H1 (cell line): Measurements from ENCODE around the gene ZNF837.
A peak's percentile ranks its signal among the peaks of the same experiment; 100 is the strongest.

Experiments
- ATF2 ChIP-seq: IDR thresholded peaks from 2 replicates; pipeline ENCODE4 v1.6.1; 2012; ENCODE audit warnings: low read length, inconsistent platforms
- CBX8 ChIP-seq: fragments of 300-800, 300-1000 bp; sonication (generic); IDR thresholded peaks from 2 replicates; pipeline ENCODE4 v1.7.1; 2016; ENCODE audit warnings: low read depth, low read length, borderline replicate concordance
- CTCF ChIP-seq, 3 experiments: IDR thresholded peaks; 1 replicate in 2 of 3; 2 replicates in 1 of 3; pipeline versions ENCODE4 v1.5.1 to v1.6.1; 2011; ENCODE audit warnings: low read length in 3 of 3, mild to moderate bottlenecking in 3 of 3, inconsistent platforms in 2 of 3, low read depth in 1 of 3, moderate library complexity in 1 of 3; ENCODE audit not compliant: insufficient read depth in 1 of 3; ENCODE audit errors: control extremely low read depth in 1 of 3
- NRF1 ChIP-seq: IDR thresholded peaks from 2 replicates; pipeline ENCODE4 v1.6.1; 2011; ENCODE audit warnings: mild to moderate bottlenecking, low read depth, low read length, improper control_type of control experiment
- POLR2AphosphoS5 ChIP-seq: IDR thresholded peaks from 2 replicates; pipeline ENCODE4 v1.6.1; 2011; ENCODE audit warnings: low read depth, low read length
- SP1 ChIP-seq: IDR thresholded peaks from 2 replicates; pipeline ENCODE4 v1.6.1; 2011; ENCODE audit warnings: low read depth, low read length
- USF2 ChIP-seq: IDR thresholded peaks from 2 replicates; pipeline ENCODE4 v1.6.1; 2011; ENCODE audit warnings: low read length, improper control_type of control experiment

- TF ChIP-seq CTCF (IDR thresholded peaks at IDR 0.05; ENCODE audit: control extremely low read depth in 1 of 3, insufficient read depth in 1 of 3, low read depth in 1 of 3, low read length in 3 of 3) (no peak), ATF2 (0 out of 2 replicates have a peak, but pooled peaks have one; percentile 19), SP1 (no peak), POLR2AphosphoS5 (peak; percentile 76), USF2 (no peak), CBX8 (no peak), NRF1 (no peak)
Observed at GRCh38 chr19:58395220-58395978, 14.6 kb upstream of the ZNF837 start, which contains the start of gene RNF225.
